ENCODE measurements around the gene PLCL1.
"Not testable (repeated sequence)": the region's sequence is repeated elsewhere in the genome, so short reads cannot be mapped to it uniquely, and the experiment has no call there.

PLCL1 gene

DNA sequence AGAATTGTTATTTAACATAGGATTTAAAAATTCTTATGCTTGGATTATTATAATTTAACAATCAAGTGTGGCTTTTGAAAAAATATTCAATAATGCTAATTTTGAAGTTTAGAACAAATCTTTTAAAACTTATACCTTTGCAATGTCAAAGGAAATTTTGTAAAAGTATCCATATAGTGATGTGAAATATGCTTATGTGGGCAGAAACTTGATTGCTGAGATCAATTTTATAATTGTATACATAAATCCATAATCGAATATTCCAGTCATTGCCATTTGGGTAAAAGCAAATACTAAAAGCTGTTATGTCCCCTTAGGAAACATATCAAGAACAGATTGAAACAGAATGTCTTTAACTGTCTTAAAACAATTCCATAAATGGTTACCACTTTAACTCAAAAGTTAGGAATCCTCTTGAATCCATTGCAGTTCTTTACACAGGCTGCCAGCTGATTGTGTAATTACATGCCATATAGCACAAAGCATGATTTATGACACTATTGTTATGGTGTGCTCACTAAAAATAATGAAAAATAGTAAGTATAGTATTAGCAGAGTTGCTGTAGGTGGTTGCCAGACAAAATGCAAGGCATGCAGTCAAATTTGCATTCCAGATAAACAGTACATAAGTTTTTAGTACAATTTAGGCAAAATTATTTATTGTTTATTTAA, 24.2 kb downstream of the PLCL1 start:
- TF ChIP-seq ZNF274 (IDR thresholded peaks at IDR 0.05; ENCODE audit: low read depth, low read length): no peak

DNA sequence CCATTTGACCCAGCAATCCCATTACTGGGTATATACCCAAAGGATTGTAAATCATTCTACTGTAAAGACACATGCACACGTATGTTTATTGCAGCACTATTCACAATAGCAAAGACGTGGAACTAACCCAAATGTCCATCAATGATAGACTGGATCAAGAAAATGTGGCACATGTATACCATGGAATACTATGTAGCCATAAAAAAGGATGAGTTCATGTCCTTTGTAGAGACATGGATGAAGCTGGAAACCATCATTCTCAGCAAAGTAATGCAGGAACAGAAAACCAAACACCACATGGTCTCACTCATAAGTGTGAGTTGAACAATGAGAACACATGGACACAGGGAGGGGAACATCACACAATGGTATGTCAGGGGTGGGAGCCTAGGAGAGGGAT, 30.4 kb downstream of the PLCL1 start:
- H3K4me3 ChIP-seq (ENCODE audit: low read length): not testable (repeated sequence)

More for the DNA sequence above, 24.2 kb downstream of the PLCL1 start:
- H3K4me3 ChIP-seq (ENCODE audit: low read length): no peak overlapping the region

GRCh38 chr2:197835293-197835692, 30.9 kb downstream of the PLCL1 start:
- no peak for TF ChIP-seq ZNF274 (IDR thresholded peaks at IDR 0.05; ENCODE audit: low read depth, low read length)
- H3K4me3 ChIP-seq (ENCODE audit: low read length): no peak overlapping the region

DNA sequence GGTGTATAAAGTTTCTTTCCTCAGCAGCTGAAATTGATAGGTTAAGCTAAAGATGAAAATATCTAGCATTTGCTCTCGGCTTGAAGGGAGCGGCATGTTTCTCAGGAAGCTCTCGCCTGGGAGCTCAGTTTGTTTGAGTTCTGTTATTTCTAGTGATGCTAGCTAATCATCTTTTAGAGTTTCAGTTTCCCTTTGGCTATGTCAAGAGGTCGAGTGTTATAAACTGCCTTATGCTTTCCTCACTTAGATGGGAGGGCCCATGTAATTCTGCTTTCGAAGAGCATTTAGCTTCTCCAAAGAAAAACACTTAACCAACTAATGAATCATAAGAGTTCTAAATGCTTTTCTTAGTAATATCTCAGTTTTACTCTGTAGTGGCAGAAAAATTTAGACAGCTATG, 33.6 kb downstream of the PLCL1 start:
- H3K4me3 ChIP-seq (ENCODE audit: low read length): no peak overlapping the region
- no peak for TF ChIP-seq ZNF274 (IDR thresholded peaks at IDR 0.05; ENCODE audit: low read depth, low read length)

GRCh38 chr2:197838579-197838978, 34.2 kb downstream of the PLCL1 start:
- TF ChIP-seq ZNF274 (IDR thresholded peaks at IDR 0.05; ENCODE audit: low read depth, low read length): no peak
- no peak overlapping the region for H3K4me3 ChIP-seq (ENCODE audit: low read length)

- TF ChIP-seq ZNF274 (IDR thresholded peaks at IDR 0.05; ENCODE audit: low read depth, low read length): no peak
- no peak overlapping the region for H3K4me3 ChIP-seq (ENCODE audit: low read length)
These were observed 34.9 kb downstream of the PLCL1 start for GRCh38 chr2:197839327-197839726.

GRCh38 chr2:197839856-197840255, 35.5 kb downstream of the PLCL1 start:
- no peak overlapping the region for H3K4me3 ChIP-seq (ENCODE audit: low read length)
- TF ChIP-seq ZNF274 (IDR thresholded peaks at IDR 0.05; ENCODE audit: low read depth, low read length): no peak

DNA sequence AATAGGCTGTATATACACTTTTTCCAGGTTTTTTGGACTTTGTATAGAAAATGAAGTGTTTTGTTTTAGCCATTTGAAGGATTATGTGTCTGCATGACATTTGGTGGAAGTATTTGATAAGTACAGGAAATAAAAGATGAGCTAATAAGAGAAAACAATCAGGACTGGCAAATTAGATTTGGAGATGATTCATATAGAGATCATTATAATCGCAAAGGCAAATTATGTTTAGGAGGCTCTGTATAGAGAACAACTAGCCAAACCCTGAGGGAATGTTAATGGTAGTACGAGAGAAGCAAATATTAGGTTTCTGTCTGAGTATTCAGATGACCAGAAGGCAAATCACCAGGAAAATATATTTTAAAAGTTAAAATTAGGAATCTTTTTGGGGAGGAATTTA, 41.7 kb downstream of the PLCL1 start:
- H3K4me3 ChIP-seq (ENCODE audit: low read length): no peak overlapping the region
- TF ChIP-seq ZNF274 (IDR thresholded peaks at IDR 0.05; ENCODE audit: low read depth, low read length): no peak

- TF ChIP-seq ZNF274 (IDR thresholded peaks at IDR 0.05; ENCODE audit: low read depth, low read length): no peak
- no peak overlapping the region for H3K4me3 ChIP-seq (ENCODE audit: low read length)
These were observed 42.4 kb downstream of the PLCL1 start for GRCh38 chr2:197846777-197847176.

- TF ChIP-seq ZNF274 (IDR thresholded peaks at IDR 0.05; ENCODE audit: low read depth, low read length): no peak
- no peak overlapping the region for H3K4me3 ChIP-seq (ENCODE audit: low read length)
These were observed 43.4 kb downstream of the PLCL1 start for GRCh38 chr2:197847651-197848401.

DNA sequence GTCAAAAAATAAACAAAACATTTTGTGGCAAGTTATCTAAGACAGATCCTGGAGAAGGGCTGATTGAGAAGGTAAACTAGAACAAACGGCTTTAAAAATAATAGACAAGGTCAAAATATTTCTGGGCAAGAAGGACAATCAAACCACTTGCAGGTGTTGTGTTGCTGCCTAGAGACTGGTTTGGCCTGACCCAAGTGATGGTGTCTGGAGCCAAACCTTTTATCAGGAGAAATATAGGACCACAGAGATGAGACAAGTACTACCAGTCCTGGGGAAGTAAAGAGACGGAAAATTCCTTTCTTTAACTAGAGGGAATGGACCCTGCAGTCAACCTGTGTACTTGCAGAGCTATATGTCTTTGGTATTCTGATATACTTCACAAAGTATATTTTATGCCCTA, 44.2 kb downstream of the PLCL1 start:
- H3K4me3 ChIP-seq (ENCODE audit: low read length): no peak overlapping the region
- no peak for TF ChIP-seq ZNF274 (IDR thresholded peaks at IDR 0.05; ENCODE audit: low read depth, low read length)

DNA sequence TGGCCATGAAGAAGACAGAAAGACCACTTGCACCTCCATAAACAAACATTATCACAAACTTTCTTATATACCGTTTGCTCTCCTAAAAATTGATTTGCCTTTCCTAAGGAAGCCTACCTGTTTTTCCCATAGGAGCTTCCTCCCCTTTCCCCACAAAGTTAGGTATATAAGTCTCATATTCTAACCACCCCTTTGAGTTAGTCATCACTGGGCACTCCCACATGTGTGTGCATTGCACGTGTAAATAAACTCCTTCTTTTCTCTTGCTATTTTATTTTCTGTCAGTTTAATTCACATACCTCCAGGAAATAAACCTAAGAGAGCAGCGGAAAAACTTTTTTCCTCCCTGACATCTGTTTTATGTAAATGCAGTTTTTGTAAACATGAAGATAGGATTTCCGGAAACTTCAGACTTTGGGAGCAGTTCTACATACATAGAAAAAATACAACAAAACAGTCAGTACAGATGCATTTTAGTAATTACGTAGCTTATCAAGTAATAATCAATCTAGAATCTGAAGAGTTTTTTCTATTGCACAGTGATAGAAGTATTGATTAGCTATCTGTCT, 46.6 kb downstream of the PLCL1 start:
- no peak overlapping the region for H3K4me3 ChIP-seq (ENCODE audit: low read length)
- no peak for TF ChIP-seq ZNF274 (IDR thresholded peaks at IDR 0.05; ENCODE audit: low read depth, low read length)

DNA sequence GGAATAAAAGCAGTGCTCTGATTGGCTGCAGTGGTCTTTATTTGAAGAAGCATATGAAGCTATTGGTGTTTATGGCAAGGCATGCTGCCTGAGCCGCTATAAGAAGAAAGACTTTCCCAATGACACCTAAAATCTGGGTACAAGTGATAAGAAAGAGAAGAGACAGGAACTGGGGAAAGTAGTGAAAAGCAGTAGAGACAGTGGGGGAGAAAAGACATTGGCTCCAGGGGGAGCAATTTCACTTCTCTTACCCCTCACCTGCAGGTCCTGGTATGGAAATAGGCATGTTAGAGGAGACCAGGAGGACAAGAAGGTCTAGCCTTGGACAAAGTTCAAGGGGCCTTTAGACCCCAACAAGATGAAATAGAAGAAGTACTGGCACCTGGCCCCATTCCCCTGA, 47.1 kb downstream of the PLCL1 start:
- no peak overlapping the region for H3K4me3 ChIP-seq (ENCODE audit: low read length)
- TF ChIP-seq ZNF274 (IDR thresholded peaks at IDR 0.05; ENCODE audit: low read depth, low read length): no peak

- TF ChIP-seq ZNF274 (IDR thresholded peaks at IDR 0.05; ENCODE audit: low read depth, low read length): no peak
These were observed 47.7 kb downstream of the PLCL1 start for GRCh38 chr2:197852108-197852507.

GRCh38 chr2:197853549-197853948, 49.2 kb downstream of the PLCL1 start:
- no peak for TF ChIP-seq ZNF274 (IDR thresholded peaks at IDR 0.05; ENCODE audit: low read depth, low read length)
- H3K4me3 ChIP-seq (ENCODE audit: low read length): no peak overlapping the region

More at GRCh38 chr2:197852108-197852507, 47.7 kb downstream of the PLCL1 start:
- no peak overlapping the region for H3K4me3 ChIP-seq (ENCODE audit: low read length)

All from GM08714 (cell line).